Sigmoid colon (tissue), 4 donors: ENCODE results near the gene FOXN1.

Experiments used
- EP300 ChIP-seq, 4 donors: sonication (generic); formaldehyde crosslinking; IDR thresholded peaks; one replicate each; pipeline ENCODE4 v1.6.1; 2017; ENCODE audit warnings: antibody characterized with exemption in 4 of 4
- POLR2AphosphoS5 ChIP-seq, 4 donors: sonication (generic); formaldehyde crosslinking; IDR thresholded peaks; one replicate each; pipeline ENCODE4 v1.6.1; 2017; ENCODE audit warnings: antibody characterized with exemption in 4 of 4
- TF ChIP-seq, protein P1 (sequence below), 4 experiments: fragments of 450-650 bp in 3 of 4; fragments of 200-600 bp in 1 of 4; IDR thresholded peaks; one replicate each; pipeline ENCODE4 v1.5.1; 2016 to 2019; ENCODE audit warnings: antibody characterized with exemption in 4 of 4, mild to moderate bottlenecking in 3 of 4, moderate library complexity in 2 of 4

GRCh38 chr17:28521311-28522085 is 15.3 kb downstream of the FOXN1 start:
- TF ChIP-seq, protein P1, sequence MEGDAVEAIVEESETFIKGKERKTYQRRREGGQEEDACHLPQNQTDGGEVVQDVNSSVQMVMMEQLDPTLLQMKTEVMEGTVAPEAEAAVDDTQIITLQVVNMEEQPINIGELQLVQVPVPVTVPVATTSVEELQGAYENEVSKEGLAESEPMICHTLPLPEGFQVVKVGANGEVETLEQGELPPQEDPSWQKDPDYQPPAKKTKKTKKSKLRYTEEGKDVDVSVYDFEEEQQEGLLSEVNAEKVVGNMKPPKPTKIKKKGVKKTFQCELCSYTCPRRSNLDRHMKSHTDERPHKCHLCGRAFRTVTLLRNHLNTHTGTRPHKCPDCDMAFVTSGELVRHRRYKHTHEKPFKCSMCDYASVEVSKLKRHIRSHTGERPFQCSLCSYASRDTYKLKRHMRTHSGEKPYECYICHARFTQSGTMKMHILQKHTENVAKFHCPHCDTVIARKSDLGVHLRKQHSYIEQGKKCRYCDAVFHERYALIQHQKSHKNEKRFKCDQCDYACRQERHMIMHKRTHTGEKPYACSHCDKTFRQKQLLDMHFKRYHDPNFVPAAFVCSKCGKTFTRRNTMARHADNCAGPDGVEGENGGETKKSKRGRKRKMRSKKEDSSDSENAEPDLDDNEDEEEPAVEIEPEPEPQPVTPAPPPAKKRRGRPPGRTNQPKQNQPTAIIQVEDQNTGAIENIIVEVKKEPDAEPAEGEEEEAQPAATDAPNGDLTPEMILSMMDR (IDR thresholded peaks at IDR 0.05), result no peak
- TF ChIP-seq POLR2AphosphoS5 (IDR thresholded peaks at IDR 0.05), result no peak
- no peak for TF ChIP-seq EP300 (IDR thresholded peaks at IDR 0.05)
